Prostate gland (tissue), 2 donors: Measurements from ENCODE around the gene VASH2. TPM values are rescaled to one million over a fixed set of nuclear protein-coding genes. Genes with fewer than 3 reads are reported as not detected.

Experiments used
- DNase-seq: peaks from one replicate; pipeline ENCODE4 v3.0.0-alpha.2; 2019; ENCODE audit warnings: low spot score
- H3K27ac ChIP-seq, 2 donors: fragments of 200-600 bp; sonication (generic); 2 replicates each; pipeline ENCODE4 v1.5.1; 2017 to 2019
- H3K27me3 ChIP-seq: fragments of 200-600 bp; sonication (generic); replicated peaks from 2 replicates; pipeline ENCODE4 v1.5.1; 2019; ENCODE audit not compliant: insufficient read depth
- H3K36me3 ChIP-seq, 2 donors: fragments of 200-600 bp; sonication (generic); 1 replicate in 1 of 2; 2 replicates in 1 of 2; pipeline versions ENCODE4 v1.5.1 to v1.8.1; 2017 to 2019
- H3K4me1 ChIP-seq: fragments of 200-600 bp; sonication (generic); replicated peaks from 2 replicates; pipeline ENCODE4 v1.5.1; 2019
- H3K4me3 ChIP-seq, 2 donors: fragments of 200-600 bp; sonication (generic); 2 replicates each; pipeline ENCODE4 v1.5.1; 2017 to 2019
- H3K9me3 ChIP-seq: fragments of 200-600 bp; sonication (generic); 2 replicates; pipeline ENCODE4 v1.5.1; 2017
- CTCF ChIP-seq, 4 experiments: fragments of 200-600 bp in 2 of 4; fragments of 450-650 bp in 2 of 4; sonication (generic) in 2 of 4; IDR thresholded peaks; 1 replicate in 3 of 4; 2 replicates in 1 of 4; pipeline ENCODE4 v1.5.1; 2016 to 2019; ENCODE audit warnings: antibody characterized with exemption in 4 of 4, mild to moderate bottlenecking in 2 of 4, moderate library complexity in 2 of 4
- POLR2A ChIP-seq: fragments of 450-650 bp; IDR thresholded peaks from one replicate; pipeline ENCODE4 v1.6.1; 2016; ENCODE audit warnings: antibody characterized with exemption, mild to moderate bottlenecking
- POLR2AphosphoS5 ChIP-seq: sonication (generic); formaldehyde crosslinking; IDR thresholded peaks from one replicate; pipeline ENCODE4 v1.6.1; 2017; ENCODE audit warnings: antibody characterized with exemption
- WGBS: methylation state at CpG from one replicate; pipeline ENCODE4 v1.1.5; 2018; 5-methylcytosine and 5-hydroxymethylcytosine counted together
- intact Hi-C: fragments of 100-400 bp; cut with DNase I; formaldehyde crosslinking; loops from one replicate; pipeline ENCODE4 v1.14.2; 2022
- total RNA-seq, 2 donors: library from RNA; depleted of rRNA; stranded (reverse); fragments of >200 nt; gene quantifications; one replicate each; pipeline ENCODE4 v1.1.0, GENCODE V29; 2016

The VASH2 gene
- total RNA-seq, 2 donors from 2014 or later: 2.6 to 2.7 TPM

- Histone ChIP-seq H3K36me3 (no peaks in the 10 kb centered on the region), H3K27me3 (no peaks in the 10 kb centered on the region), H3K4me1 (no peaks in the 10 kb centered on the region), H3K4me3 (no peak overlapping the region), H3K27ac (no peak overlapping the region), H3K9me3 (no peaks in the 10 kb centered on the region)
- intact Hi-C loops: no loop called here
- WGBS: 80% methylated on average over 7 of the region's 7 CpGs
- no peak for TF ChIP-seq POLR2AphosphoS5
- no peak for TF ChIP-seq CTCF (IDR thresholded peaks at IDR 0.05)
- TF ChIP-seq POLR2A: no peak
- no peak for DNase-seq
These were observed 30.1 kb upstream of the VASH2 start for GRCh38 chr1:212920246-212920645.

GRCh38 chr1:212920896-212921295, 29.4 kb upstream of the VASH2 start:
- Histone ChIP-seq H3K4me1 (no peaks in the 10 kb centered on the region), H3K4me3 (no peak overlapping the region)
- intact Hi-C loops: no loop called here

GRCh38 chr1:212922016-212922415, 28.3 kb upstream of the VASH2 start:
- no peaks in the 10 kb centered on the region for H3K9me3 ChIP-seq
- H3K27ac ChIP-seq: no peak overlapping the region
- 85% methylated on average over 5 of the region's 5 CpGs for WGBS
- intact Hi-C loops: no loop called here
- TF ChIP-seq POLR2A (no peak), CTCF (IDR thresholded peaks at IDR 0.05) (no peak), POLR2AphosphoS5 (no peak)
- H3K36me3 ChIP-seq: no peaks in the 10 kb centered on the region
- DNase-seq: no peak
- no peak overlapping the region for H3K4me3 ChIP-seq
- no peaks in the 10 kb centered on the region for H3K4me1 ChIP-seq
- no peaks in the 10 kb centered on the region for H3K27me3 ChIP-seq

More at GRCh38 chr1:212920896-212921295, 29.4 kb upstream of the VASH2 start:
- H3K36me3 ChIP-seq: no peaks in the 10 kb centered on the region
- no peak for DNase-seq
- 72% methylated on average over 6 of the region's 6 CpGs for WGBS
- H3K27ac ChIP-seq: no peak overlapping the region
- no peak for TF ChIP-seq POLR2AphosphoS5
- no peak for TF ChIP-seq POLR2A
- TF ChIP-seq CTCF (IDR thresholded peaks at IDR 0.05): no peak
- H3K27me3 ChIP-seq: no peaks in the 10 kb centered on the region
- no peaks in the 10 kb centered on the region for H3K9me3 ChIP-seq

- 94% methylated on average over 6 of the region's 6 CpGs for WGBS
- no peak overlapping the region for H3K27ac ChIP-seq
- H3K4me1 ChIP-seq: no peaks in the 10 kb centered on the region
- no peaks in the 10 kb centered on the region for H3K36me3 ChIP-seq
- H3K4me3 ChIP-seq: no peak overlapping the region
- DNase-seq: no peak
- no peaks in the 10 kb centered on the region for H3K27me3 ChIP-seq
- TF ChIP-seq POLR2AphosphoS5 (no peak), CTCF (IDR thresholded peaks at IDR 0.05) (no peak), POLR2A (no peak)
- H3K9me3 ChIP-seq: no peaks in the 10 kb centered on the region
- intact Hi-C loops: no loop called here
These were observed 24.0 kb upstream of the VASH2 start for GRCh38 chr1:212926372-212926771.

GRCh38 chr1:212928323-212929291, 21.7 kb upstream of the VASH2 start:
- no peak for DNase-seq
- Histone ChIP-seq H3K4me3 (no peak overlapping the region), H3K9me3 (no peaks in the 10 kb centered on the region), H3K36me3 (no peaks in the 10 kb centered on the region), H3K27me3 (no peaks in the 10 kb centered on the region), H3K27ac (peak overlapping the region; percentile 39 to 49), H3K4me1 (no peaks in the 10 kb centered on the region)
- no peak for TF ChIP-seq POLR2AphosphoS5
- no peak for TF ChIP-seq CTCF (IDR thresholded peaks at IDR 0.05)
- TF ChIP-seq POLR2A: no peak
- WGBS: 21% methylated on average over 10 of the region's 10 CpGs
- intact Hi-C loops: no loop called here
